Measurements from ENCODE around the gene DLD.
A peak's percentile ranks its signal among the peaks of the same experiment; 100 is the strongest.
"Not testable (repeated sequence)": the region's sequence is repeated elsewhere in the genome, so short reads cannot be mapped to it uniquely, and the experiment has no call there.

DLD gene

DNA sequence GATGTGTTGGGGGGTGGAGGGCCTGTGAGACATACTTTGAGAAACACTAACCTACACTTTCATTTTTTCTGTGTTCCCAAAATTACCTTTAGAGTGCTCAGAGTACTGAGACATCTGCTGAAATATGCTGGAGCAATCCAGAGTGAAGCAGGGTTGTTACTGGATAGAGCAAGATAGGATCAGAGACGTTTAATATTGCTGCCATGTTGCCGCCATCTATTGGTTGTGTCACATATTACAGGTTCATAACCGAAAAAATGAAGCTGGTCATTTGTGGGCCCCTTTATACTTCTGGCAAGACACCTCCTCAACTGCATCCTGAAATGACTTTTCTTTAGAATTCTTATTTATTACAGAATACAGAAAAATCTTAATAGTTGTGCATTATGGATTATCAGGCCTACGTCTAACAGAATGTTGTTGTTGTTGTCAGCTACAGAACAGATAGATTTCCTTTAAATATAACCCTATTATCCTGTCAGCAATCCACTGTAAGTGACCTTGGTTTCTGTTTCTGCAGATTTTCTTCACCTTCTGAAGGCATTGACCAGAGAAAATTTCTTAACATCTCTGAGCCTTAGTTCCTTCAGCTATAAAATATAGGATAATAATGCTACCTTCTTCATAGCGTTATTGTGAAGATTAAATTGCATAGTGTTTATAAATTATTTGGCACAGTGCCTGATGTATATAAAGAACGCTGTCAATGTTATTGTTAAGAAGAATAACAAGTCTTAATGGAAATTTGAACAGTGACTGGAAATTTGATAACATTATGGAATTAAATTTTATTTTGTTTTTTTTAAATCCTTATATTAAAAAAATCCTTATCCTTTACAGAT is 16.2 kb upstream of the DLD start:
- DNase-seq, result peak; percentile 54

GRCh38 chr7:107876916-107877315 is 14.1 kb upstream of the DLD start:
- DNase-seq, result no peak

- DNase-seq, result no peak
These were observed 13.1 kb upstream of the DLD start for GRCh38 chr7:107877731-107878382.

GRCh38 chr7:107878636-107879035 is 12.3 kb upstream of the DLD start:
- DNase-seq, result no peak

GRCh38 chr7:107879400-107880035 is 11.5 kb upstream of the DLD start:
- peak; percentile 51 for DNase-seq

GRCh38 chr7:107882766-107883165 is 8.2 kb upstream of the DLD start:
- DNase-seq, result no peak

DNA sequence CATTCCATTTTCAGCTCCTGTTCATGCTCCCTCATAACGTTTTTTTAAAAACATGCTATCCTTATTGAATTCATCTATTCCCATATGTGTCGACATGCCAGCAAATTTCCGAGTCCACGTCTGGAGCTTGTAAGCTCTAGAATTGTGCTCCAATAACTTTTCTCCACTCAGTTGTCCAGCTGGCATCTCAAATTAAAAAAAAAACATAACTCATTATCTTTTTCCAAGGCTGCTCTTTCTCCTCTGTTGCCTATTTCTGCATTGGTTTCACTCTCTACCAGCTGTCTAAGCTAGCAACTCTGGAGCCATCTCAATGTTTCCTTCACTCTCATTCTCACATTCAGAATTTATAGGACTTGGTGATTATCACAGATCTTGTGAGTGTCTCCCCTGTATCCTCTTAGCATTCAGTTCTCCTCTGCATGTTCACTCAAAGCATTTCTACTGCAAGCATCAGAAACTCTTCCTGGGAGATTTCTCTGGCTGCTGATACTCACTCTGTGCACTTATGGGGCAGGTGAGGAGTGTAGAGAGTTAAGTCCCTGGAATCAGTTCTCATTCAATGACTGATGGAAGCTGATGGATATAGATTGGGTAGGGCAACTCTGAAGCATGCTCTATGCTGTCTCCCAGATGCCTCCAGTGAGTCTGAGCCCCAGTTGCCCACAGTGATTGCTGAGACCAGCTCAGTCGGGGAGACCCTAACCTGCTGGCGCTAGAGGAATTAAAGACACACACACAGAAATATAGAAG is 6.7 kb upstream of the DLD start:
- DNase-seq, result no peak

DNA sequence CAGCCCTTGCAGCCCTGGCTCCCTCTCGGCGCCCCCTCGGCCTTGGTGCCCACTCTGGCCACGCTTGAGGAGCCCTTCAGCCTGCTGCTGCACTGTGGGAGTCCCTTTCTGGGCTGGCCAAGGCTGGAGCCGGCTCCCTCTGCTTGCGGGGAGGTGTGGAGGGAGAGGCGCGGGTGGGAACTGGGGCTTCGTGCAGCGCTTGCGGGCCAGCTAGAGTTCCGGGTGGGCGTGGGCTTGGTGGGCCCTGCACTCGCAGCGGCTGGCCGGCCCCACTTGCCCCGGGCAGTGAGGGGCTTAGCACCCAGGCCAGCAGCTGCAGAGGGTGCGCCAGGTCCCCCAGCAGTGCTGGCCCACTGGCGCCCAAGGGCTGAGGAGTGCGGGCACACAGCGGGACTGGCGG is 3.2 kb upstream of the DLD start:
- not testable (repeated sequence) for DNase-seq

DNA sequence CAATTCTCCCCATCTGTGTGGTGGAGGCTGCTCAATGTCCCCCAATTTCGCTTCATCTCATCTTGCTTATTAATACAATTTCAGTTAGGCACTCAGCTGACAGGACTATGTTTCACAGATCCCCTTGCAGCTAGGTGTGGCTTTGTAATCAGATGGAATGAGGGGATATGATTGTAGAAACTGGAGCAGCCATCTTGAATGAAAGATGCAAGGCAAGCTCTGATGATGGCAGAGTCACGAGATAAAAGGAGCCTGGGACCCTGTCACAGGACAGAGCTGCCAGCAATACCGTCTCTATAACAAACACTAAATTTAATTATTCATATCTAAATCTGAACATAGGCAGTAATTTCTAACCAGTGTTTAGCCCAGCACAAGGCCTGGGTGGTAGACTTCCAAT is 991 bp upstream of the DLD start:
- no peak for DNase-seq

DNA sequence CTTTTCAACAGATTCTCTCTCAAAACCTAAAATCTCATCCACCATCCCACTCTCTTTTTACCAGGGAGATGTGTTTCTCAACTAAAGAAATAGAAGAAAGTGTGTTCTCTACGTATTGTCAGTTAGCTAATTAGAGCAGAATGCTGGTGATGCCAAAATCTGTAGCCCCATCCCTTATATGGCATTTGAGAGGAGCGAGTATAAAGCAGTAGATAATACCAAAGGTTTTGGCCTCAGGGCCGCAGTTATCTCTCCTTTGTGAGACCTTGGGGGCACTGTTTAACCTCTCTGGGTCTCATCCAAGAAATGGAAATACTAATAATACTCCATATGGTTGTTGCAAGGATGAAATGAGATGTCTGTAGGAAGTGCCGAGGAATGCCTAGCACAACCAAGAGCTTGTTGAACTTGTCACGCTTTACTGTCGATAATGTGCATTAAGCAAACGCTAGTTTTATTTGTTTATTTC is 456 bp upstream of the DLD start:
- DNase-seq, result no peak

DNA sequence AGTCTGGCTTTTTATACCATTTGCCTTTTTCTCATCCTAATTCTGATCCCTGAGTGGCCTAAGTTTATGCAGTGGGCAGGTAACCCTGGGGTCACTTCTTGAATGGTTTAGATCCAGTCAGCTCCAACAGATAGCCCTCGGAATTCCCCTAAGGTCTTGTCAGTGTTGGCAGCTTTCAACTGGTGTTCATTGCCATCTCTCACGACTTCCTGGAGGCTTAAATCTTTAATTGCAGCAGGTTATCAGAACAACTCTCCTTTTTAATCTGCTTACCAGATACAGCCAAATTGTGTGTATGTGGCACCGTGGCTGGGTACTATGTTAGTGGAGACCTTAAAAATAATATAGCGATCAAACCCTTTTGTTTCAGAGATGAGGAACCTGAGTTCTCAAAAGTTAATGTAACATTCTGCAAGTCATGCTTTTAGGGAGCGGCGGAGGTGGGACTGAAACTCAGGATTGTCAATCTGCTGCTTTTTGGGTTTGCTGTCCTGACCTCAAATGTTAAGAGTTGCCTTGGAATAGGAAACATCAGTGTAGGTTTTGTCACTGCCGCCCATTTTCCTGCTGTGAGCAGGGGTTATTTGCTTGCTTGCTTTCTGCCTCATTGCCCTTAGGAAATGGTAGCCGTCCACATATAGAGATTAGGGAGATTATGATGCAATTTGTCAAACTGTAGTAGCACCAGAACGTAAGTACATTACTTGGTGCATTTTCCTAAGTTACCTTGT is 818 bp downstream of the DLD start:
- no peak for DNase-seq

- DNase-seq, result not testable (repeated sequence)
These were observed 1.4 kb downstream of the DLD start for GRCh38 chr7:107892367-107892741.

DNA sequence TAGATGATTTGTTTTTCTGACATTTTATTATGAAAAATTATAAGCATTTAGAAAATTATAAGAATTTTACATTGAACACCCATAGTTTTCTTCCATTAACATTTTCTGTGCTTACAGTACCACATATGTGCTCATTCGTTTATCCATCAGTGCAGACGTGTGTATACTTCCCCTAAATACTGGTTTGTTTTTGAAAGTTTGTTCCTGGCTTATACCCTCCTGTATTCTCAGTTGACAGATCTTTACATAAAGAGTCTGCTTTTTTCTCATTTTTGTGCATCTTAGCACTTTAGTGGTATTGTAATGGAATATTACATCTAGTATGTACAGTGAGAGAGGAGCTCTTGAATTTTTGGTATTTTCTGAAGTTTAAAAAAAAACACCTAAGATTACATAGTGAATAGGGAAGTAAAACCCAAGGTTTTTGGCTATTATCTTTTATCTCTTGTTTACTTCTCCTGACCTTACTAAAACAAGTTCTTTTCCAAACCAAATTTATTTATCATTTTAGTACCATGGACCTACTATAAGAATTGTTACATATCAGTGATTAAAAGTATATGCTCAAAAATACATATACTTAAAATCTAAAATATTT is 8.1 kb downstream of the DLD start:
- no peak for DNase-seq

GRCh38 chr7:107900496-107901015 is 9.6 kb downstream of the DLD start:
- DNase-seq, result no peak

GRCh38 chr7:107902381-107902780 is 11.4 kb downstream of the DLD start:
- DNase-seq, result peak; percentile 36

DNA sequence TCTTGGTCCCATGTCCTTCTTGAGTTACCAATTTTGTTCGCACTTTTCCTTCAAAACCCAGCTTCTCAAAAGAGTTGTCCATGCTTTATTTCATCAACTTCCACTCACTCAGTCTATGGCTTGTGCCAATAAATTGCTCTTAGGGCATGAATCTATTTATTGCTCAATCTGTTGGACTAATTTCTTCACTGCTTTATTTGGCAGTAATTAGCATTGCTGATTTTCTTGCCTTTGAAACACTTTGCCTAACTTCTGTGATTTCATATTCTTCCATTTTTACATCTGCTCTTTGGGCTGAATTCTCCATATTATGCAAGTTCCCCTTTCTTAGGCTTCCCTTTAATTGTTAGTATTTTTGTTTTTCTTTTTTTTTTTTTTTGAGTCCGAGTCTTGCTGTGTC is 16.8 kb downstream of the DLD start:
- DNase-seq, result no peak

DNA sequence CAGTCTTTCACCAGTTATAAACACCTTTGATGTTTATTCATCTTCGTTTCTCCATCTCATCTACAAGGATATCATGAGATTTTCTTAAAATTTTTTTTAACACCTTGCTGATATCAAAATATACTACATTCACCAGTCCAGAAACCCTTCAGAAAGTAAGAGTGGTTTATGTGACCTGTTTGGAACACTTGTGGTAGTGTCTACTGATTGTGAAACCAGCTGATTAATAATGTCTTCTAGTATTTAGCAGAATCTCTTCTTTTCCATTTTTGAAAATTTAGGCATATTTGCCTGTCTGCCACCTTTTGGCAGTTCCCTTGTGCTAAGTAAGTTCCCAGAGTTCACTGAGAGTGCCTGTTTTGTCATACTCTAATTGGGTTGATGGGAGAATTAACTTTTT is 18.5 kb downstream of the DLD start:
- DNase-seq, result no peak

DNA sequence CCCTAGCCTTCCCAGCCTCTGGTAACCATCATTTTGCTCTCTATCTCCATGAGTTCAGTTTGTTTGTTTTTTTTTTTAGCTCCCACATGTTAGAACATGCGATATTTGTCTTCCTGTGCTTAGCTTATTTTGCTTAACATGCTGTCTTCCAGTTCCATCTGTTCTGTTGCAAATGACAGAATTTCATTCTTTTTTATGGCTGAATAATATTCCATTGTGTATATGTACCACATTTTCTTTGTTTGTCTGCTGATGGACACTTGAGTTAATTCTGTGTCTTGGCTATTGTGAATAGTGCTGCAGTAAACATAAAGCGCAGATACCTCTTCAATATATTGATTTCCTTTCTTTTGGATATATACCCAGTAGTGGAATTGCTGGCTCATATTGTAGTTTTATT is 21.0 kb downstream of the DLD start:
- DNase-seq, result no peak

GRCh38 chr7:107913851-107914250 is 22.9 kb downstream of the DLD start:
- DNase-seq, result peak; percentile 12

DNA sequence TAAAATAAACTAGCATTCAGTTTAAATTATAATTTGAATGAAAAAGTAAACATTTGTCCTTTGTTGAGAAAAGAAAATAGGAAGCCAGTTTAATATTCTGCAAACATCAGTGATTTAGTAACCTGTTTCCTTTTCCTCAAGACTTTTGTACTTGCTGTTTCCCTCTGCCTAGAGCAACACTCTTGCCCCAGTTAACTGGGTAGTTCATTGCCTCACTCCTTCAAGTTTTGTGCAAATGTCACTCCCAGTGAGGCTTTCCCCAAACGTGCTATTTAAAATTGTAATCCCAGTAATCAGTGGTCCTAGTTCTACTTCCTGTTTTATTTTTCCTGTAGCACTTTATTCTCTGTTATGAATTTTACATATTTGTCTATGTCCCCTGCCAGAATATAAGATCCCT is 23.8 kb downstream of the DLD start:
- DNase-seq, result no peak

GRCh38 chr7:107915541-107915940 is 24.6 kb downstream of the DLD start:
- DNase-seq, result no peak

Data from fibroblast of skin of back (primary cell).